ENCODE data around the gene HS6ST2.

HS6ST2 gene

DNA sequence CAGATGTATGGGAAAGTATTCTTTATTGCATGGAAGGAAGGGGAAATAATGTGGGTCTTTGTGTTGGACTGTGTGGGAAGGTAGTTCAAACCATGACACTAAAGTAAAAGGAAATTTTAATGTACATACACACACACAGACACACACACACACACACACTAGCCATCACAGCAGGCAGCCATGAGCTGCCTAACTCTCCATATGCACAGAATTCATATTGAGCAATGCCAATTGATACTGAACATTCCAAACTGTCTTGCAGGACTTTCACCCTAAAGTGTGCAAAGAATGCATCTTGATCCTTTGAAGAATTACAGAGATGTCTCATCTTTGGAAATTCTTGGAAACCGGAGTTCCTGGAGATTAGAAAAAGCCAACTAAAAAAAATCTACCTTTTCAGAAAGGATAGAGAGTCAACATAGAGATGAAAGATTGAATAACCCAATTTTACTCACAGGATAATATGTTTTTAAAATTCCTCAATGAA lies 349.0 kb downstream of the HS6ST2 start:
- CTCF ChIA-PET: interaction anchor here (1.4 to 2.3 kb wide), 2 partner anchors 317 to 517 kb away, joined by 4 to 16 read pairs; no protein-coding TSS in a partner anchor
- DNase-seq (ENCODE audit: extremely low spot score): no peak
- TF ChIP-seq, protein P1, sequence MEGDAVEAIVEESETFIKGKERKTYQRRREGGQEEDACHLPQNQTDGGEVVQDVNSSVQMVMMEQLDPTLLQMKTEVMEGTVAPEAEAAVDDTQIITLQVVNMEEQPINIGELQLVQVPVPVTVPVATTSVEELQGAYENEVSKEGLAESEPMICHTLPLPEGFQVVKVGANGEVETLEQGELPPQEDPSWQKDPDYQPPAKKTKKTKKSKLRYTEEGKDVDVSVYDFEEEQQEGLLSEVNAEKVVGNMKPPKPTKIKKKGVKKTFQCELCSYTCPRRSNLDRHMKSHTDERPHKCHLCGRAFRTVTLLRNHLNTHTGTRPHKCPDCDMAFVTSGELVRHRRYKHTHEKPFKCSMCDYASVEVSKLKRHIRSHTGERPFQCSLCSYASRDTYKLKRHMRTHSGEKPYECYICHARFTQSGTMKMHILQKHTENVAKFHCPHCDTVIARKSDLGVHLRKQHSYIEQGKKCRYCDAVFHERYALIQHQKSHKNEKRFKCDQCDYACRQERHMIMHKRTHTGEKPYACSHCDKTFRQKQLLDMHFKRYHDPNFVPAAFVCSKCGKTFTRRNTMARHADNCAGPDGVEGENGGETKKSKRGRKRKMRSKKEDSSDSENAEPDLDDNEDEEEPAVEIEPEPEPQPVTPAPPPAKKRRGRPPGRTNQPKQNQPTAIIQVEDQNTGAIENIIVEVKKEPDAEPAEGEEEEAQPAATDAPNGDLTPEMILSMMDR (IDR thresholded peaks at IDR 0.05; ENCODE audit: control extremely low read depth, extremely low read depth, low read depth, missing control alignments): no peak
- POLR2A ChIA-PET: no interaction called here

DNA sequence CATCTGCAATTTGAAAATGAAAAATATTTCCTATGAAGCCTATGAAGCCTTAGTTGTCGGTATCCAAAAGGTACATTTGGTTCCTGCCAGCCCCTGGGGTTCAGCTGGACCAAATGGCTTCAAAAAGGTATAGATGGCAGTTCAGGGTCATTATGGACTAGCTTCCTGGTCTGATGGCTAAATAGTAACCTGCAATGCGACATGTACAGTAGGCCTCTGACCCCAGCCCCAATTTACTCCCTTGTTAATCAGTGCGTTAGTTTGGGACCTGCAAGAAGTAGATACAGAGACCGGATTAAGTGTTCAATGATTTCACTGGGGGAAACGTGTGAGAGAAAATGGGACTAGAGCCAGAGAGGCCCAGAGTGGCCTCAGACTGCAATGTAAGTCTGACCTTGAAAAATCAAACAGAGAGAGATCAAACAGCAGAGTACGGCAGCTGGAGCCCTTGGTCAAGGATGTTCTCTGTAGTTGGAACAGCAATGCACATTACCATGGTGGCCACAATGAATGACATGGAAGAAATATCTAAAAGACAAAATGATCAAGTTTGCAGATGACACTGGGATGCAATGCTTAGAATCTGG lies 354.6 kb downstream of the HS6ST2 start:
- TF ChIP-seq, protein P1 (IDR thresholded peaks at IDR 0.05; ENCODE audit: control extremely low read depth, extremely low read depth, low read depth, missing control alignments): no peak
- CTCF ChIA-PET: interaction anchor here (1.6 to 3.4 kb wide), 3 partner anchors 11 to 311 kb away, joined by 4 to 16 read pairs (median 8); no protein-coding TSS in a partner anchor
- no peak for DNase-seq (ENCODE audit: extremely low spot score)
- POLR2A ChIA-PET: no interaction called here

DNA sequence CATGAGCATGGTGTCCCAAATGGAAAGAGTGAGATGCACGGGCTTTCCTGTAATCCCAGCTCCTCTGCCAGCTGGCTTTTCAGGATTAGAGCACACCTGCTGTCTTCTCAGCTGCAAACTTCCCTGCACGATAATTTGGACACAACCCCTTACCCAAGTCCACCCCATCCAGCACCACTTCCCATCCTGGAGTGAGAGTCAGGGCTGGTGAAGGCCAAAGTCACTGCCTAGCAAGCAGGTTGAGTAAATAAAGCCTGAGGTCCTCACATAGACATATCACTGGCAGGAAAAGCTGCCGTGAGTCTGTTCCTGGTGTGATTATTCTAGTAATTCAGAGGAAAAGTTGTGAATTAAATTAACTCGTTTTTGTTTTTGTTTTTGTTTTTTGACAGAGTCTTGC lies 355.7 kb downstream of the HS6ST2 start:
- TF ChIP-seq, protein P1 (IDR thresholded peaks at IDR 0.05; ENCODE audit: control extremely low read depth, extremely low read depth, low read depth, missing control alignments): no peak
- DNase-seq (ENCODE audit: extremely low spot score): no peak
- ChIA-PET CTCF (interaction anchor here (3.4 to 3.6 kb wide), 2 partner anchors 10 to 12 kb away, joined by 9 to 16 read pairs; no protein-coding TSS in a partner anchor), POLR2A (no interaction called here)

DNA sequence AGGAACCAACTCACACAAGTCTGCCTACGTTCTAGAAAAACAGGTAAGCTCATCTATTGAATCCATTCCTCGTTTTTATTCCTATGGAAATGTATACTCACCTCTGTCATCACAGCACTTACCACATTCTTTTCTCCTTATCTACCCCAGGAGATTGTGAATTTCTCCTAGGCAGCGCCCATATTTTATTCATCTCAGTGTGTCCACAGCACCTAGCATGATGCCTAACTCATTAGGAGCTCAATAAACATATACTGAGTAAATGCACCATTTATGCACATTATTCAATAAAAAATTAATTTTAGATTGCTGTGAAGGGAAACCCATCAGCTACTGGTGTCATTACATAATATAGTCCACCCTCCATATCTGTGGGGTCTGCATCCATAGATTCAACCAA lies 363.4 kb downstream of the HS6ST2 start:
- ChIA-PET POLR2A (no interaction called here), CTCF (interaction anchor here (1.8 kb wide), 1 partner anchor 9 kb away, joined by 3 read pairs; no protein-coding TSS in a partner anchor)
- no peak for DNase-seq (ENCODE audit: extremely low spot score)
- TF ChIP-seq, protein P1 (IDR thresholded peaks at IDR 0.05; ENCODE audit: control extremely low read depth, extremely low read depth, low read depth, missing control alignments): no peak

DNA sequence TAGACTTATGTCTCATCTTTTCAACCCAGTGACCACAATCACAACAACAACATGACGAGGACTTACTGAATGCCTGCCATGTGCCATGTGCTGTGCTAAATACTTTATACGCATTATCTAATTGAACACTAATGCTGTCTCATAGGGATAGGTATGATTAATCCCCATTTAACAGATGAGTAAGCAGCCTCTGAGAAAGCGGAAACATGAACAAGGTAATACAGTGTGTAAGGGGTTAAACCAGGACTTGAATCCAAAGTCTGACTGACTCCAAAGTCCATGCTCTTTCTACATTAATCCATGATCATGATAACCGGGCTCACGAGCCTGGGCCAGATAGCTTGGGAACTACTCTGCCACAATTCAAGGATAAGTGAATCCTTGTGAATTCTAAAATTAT lies 364.3 kb downstream of the HS6ST2 start:
- CTCF ChIA-PET: interaction anchor here (0.6 to 1.8 kb wide), 2 partner anchors 8 to 748 kb away, joined by 3 read pairs; no protein-coding TSS in a partner anchor
- POLR2A ChIA-PET: no interaction called here
- DNase-seq (ENCODE audit: extremely low spot score): no peak
- TF ChIP-seq, protein P1 (IDR thresholded peaks at IDR 0.05; ENCODE audit: control extremely low read depth, extremely low read depth, low read depth, missing control alignments): no peak

DNA sequence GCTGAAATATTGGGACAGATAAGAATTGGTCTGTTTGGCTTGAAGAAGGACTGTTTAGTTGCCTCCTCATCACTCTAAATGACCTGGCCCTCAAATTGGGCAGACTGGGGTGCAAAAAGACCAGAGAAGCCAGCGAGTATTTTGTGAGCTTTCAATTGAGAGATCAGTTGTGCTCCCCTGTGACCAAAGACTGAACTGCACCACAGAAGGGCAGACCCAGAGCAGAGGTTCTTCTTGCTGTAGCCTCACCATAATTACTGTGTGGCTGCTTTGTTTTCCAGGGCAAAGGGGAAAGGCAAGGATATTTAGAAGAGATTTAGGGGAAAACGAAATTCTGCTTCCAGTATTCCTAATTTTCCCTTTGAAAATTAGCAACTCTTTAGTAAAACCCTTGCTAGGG lies 365.5 kb downstream of the HS6ST2 start:
- peak; percentile 5 for DNase-seq (ENCODE audit: extremely low spot score)
- ChIA-PET CTCF (interaction anchor here (0.6 to 2.2 kb wide), 5 partner anchors 11 to 374 kb away, joined by 3 to 5 read pairs (median 4); partner anchors contain the start of gene RAP2C), POLR2A (no interaction called here)
- TF ChIP-seq, protein P1 (IDR thresholded peaks at IDR 0.05; ENCODE audit: control extremely low read depth, extremely low read depth, low read depth, missing control alignments): peak; percentile 47

Measured in GM10248 (cell line).